ENCODE data around the gene TMEM235.
A peak's percentile ranks its signal among the peaks of the same experiment; 100 is the strongest.

Gene TMEM235

GRCh38 chr17:78263063-78263735 is 31.8 kb downstream of the TMEM235 start:
- H3K4me3 Mint-ChIP-seq: no peak overlapping the region
- no peaks in the 10 kb centered on the region for H3K9me3 Mint-ChIP-seq
- peaks cover 5 to 18% of the 10 kb centered on the region in 2 donors for H3K27me3 Mint-ChIP-seq
- no peak overlapping the region for H3K27ac Mint-ChIP-seq
- DNase-seq: no peak
- peaks cover 6 to 26% of the 10 kb centered on the region in 2 donors for H3K4me1 Mint-ChIP-seq
- ATAC-seq (replicated peaks): peak; percentile 26 to 46
- H3K36me3 Mint-ChIP-seq: no peaks in the 10 kb centered on the region

- Mint-ChIP-seq H3K4me1 (peaks cover 3 to 20% of the 10 kb centered on the region in 2 donors), H3K36me3 (no peaks in the 10 kb centered on the region), H3K27ac (no peak overlapping the region)
Measured at GRCh38 chr17:78263736-78264340, 32.4 kb downstream of the TMEM235 start.

GRCh38 chr17:78264590-78264989 is 33.2 kb downstream of the TMEM235 start:
- H3K9me3 Mint-ChIP-seq: no peaks in the 10 kb centered on the region
- H3K27me3 Mint-ChIP-seq: peaks cover 0 to 10% of the 10 kb centered on the region in 2 donors
- ATAC-seq (replicated peaks) (no peak), DNase-seq (no peak)
- no peaks in the 10 kb centered on the region for H3K36me3 Mint-ChIP-seq
- H3K4me1 Mint-ChIP-seq: peaks cover 3 to 20% of the 10 kb centered on the region in 2 donors
- no peak overlapping the region for H3K4me3 Mint-ChIP-seq
- H3K27ac Mint-ChIP-seq: no peak overlapping the region

More at GRCh38 chr17:78263736-78264340, 32.4 kb downstream of the TMEM235 start:
- ATAC-seq (replicated peaks): no peak
- no peak for DNase-seq
- Mint-ChIP-seq H3K4me3 (no peak overlapping the region), H3K27me3 (peaks cover 0 to 12% of the 10 kb centered on the region in 2 donors), H3K9me3 (no peaks in the 10 kb centered on the region)

GRCh38 chr17:78265121-78265520 is 33.7 kb downstream of the TMEM235 start:
- Mint-ChIP-seq H3K4me3 (no peak overlapping the region), H3K36me3 (no peaks in the 10 kb centered on the region), H3K4me1 (peaks cover 3 to 20% of the 10 kb centered on the region in 2 donors), H3K9me3 (no peaks in the 10 kb centered on the region), H3K27me3 (peaks cover under 1 to 6% of the 10 kb centered on the region in 2 donors), H3K27ac (no peak overlapping the region)
- no peak for DNase-seq
- no peak for ATAC-seq (replicated peaks)

GRCh38 chr17:78266231-78266631 is 34.8 kb downstream of the TMEM235 start:
- H3K27ac Mint-ChIP-seq: no peak overlapping the region
- no peaks in the 10 kb centered on the region for H3K9me3 Mint-ChIP-seq
- ATAC-seq (replicated peaks): no peak
- H3K27me3 Mint-ChIP-seq: peaks cover 10 to 17% of the 10 kb centered on the region in 2 donors
- no peak for DNase-seq
- no peak overlapping the region for H3K4me3 Mint-ChIP-seq
- H3K36me3 Mint-ChIP-seq: no peaks in the 10 kb centered on the region
- peaks cover 3 to 20% of the 10 kb centered on the region in 2 donors for H3K4me1 Mint-ChIP-seq

DNA sequence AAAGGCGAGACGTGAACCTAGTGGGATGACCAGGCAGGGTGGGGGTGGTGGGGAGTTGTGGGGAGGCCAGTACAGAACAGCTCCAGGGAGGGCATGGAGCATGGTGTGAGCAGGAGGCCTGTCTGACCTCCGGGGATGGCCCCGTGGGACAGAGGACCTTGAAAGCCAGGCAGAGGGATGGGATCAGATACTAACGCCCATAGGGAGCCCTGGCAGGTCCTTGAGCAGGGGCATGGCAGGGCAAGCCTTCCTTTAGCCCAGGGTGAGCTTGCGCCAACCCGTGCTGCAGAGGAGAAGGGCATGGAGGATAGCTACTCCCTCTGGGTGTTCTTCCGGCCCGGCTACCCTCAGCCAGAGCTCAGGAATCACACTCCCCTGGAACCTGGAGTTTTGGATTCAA is 35.3 kb downstream of the TMEM235 start:
- no peak for ATAC-seq (replicated peaks)
- DNase-seq: no peak
- no peak overlapping the region for H3K27ac Mint-ChIP-seq
- no peak overlapping the region for H3K4me3 Mint-ChIP-seq
- peaks cover 15 to 22% of the 10 kb centered on the region in 2 donors for H3K27me3 Mint-ChIP-seq
- H3K36me3 Mint-ChIP-seq: no peaks in the 10 kb centered on the region
- H3K4me1 Mint-ChIP-seq: peaks cover 4 to 22% of the 10 kb centered on the region in 2 donors
- no peaks in the 10 kb centered on the region for H3K9me3 Mint-ChIP-seq

DNA sequence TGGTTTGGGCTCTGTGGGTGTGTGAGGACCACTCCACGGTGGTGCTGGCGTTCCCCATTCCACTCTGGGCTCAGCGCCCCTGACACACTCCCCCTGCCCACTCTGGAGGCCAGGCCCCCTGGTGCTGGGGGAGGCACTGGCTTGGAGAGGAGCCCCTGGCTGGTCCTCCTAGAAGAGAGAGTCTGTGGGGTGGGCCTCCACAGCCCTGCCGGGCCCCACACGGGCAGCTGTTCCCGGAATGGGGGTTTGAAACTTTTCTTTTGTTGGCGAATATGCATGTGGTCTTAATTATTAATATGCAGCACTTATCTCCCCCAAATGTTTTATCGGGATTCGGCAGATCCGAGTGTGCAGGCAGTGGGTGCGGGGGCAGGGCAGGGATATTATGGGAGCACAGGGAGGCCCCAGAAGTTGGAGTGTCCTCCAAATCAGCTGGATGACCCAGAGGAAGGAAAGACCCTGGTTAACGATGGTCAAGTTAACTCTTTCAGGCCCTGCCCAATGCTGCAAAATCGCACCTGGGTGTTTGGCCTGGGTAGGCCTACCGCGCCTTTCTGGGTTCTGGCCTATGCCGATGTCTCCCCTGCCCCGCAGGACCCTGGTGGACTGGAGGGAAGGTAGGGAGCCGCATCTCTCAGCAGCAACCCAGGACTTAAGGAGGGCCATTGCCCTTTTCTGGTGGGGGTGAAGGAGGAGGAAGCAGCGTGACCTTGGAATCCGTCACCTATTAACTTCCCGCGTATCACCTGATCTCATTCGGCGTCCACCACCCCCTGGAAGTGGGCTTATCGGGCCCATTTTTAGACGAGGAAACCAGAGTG is 36.0 kb downstream of the TMEM235 start:
- Mint-ChIP-seq H3K4me1 (peaks cover 9 to 26% of the 10 kb centered on the region in 2 donors), H3K4me3 (no peak overlapping the region), H3K27me3 (peaks cover 20 to 27% of the 10 kb centered on the region in 2 donors), H3K36me3 (no peaks in the 10 kb centered on the region), H3K27ac (no peak overlapping the region), H3K9me3 (no peaks in the 10 kb centered on the region)
- no peak for DNase-seq
- no peak for ATAC-seq (replicated peaks)

GRCh38 chr17:78268191-78268874 is 36.9 kb downstream of the TMEM235 start:
- H3K27me3 Mint-ChIP-seq: peaks cover 20 to 23% of the 10 kb centered on the region in 2 donors
- no peak overlapping the region for H3K27ac Mint-ChIP-seq
- ATAC-seq (replicated peaks) (no peak), DNase-seq (no peak)
- no peak overlapping the region for H3K4me3 Mint-ChIP-seq
- H3K9me3 Mint-ChIP-seq: no peaks in the 10 kb centered on the region
- no peaks in the 10 kb centered on the region for H3K36me3 Mint-ChIP-seq
- H3K4me1 Mint-ChIP-seq: peaks cover 5 to 24% of the 10 kb centered on the region in 2 donors

- no peaks in the 10 kb centered on the region for H3K9me3 Mint-ChIP-seq
- H3K27ac Mint-ChIP-seq: no peak overlapping the region
- ATAC-seq (replicated peaks) (no peak), DNase-seq (no peak)
- H3K36me3 Mint-ChIP-seq: no peaks in the 10 kb centered on the region
- H3K4me1 Mint-ChIP-seq: peaks cover 5 to 21% of the 10 kb centered on the region in 2 donors
- H3K27me3 Mint-ChIP-seq: peaks cover 20 to 22% of the 10 kb centered on the region in 2 donors
- no peak overlapping the region for H3K4me3 Mint-ChIP-seq
Measured at GRCh38 chr17:78268951-78269905, 37.8 kb downstream of the TMEM235 start.

GRCh38 chr17:78269955-78270381 is 38.5 kb downstream of the TMEM235 start:
- H3K27ac Mint-ChIP-seq: no peak overlapping the region
- no peaks in the 10 kb centered on the region for H3K36me3 Mint-ChIP-seq
- no peak for ATAC-seq (replicated peaks)
- H3K4me3 Mint-ChIP-seq: no peak overlapping the region
- DNase-seq: no peak
- no peaks in the 10 kb centered on the region for H3K9me3 Mint-ChIP-seq
- H3K27me3 Mint-ChIP-seq: peaks cover 20 to 22% of the 10 kb centered on the region in 2 donors
- peaks cover 5 to 15% of the 10 kb centered on the region in 2 donors for H3K4me1 Mint-ChIP-seq

DNA sequence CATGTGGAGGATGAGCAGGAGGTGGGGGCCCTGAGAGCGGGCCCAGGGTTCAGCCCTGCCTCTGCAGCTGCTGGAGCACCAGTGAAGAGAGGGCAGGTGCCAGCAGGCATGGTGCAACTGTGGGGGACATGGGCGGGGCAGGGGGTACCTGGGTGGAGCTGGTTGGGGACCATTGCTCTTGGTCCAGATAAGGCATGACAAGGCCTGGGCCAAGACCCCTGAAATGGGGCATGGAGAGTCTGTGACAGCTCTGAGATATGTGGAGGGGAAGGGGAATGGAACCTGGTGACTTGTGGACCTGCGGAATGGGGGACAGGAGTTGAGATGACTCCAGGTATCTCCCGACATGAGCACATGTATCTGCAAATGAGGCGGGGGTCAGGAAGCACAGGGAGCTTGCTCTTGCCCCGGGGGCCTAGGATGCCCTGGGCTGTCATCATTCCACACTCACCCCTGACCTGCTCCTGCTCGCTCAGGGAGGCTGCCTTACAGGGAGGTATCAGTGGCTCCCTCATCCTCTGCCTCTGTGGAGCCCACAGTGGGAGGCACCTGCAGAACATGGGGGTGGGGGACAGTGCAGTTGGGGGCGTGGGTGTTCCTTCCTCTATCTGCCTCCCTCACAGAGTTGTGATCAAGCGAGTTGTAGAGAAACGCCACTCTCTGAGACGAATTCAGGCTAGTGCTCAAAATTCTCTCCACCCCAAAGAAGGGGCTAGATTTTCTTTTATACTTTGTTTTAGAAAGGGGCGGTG is 40.2 kb downstream of the TMEM235 start:
- Mint-ChIP-seq H3K4me3 (no peak overlapping the region), H3K27ac (peak overlapping the region; percentile 80), H3K36me3 (no peaks in the 10 kb centered on the region), H3K4me1 (peaks cover 5 to 15% of the 10 kb centered on the region in 2 donors), H3K9me3 (no peaks in the 10 kb centered on the region), H3K27me3 (peaks cover 24 to 31% of the 10 kb centered on the region in 2 donors)
- no peak for DNase-seq
- no peak for ATAC-seq (replicated peaks)

DNA sequence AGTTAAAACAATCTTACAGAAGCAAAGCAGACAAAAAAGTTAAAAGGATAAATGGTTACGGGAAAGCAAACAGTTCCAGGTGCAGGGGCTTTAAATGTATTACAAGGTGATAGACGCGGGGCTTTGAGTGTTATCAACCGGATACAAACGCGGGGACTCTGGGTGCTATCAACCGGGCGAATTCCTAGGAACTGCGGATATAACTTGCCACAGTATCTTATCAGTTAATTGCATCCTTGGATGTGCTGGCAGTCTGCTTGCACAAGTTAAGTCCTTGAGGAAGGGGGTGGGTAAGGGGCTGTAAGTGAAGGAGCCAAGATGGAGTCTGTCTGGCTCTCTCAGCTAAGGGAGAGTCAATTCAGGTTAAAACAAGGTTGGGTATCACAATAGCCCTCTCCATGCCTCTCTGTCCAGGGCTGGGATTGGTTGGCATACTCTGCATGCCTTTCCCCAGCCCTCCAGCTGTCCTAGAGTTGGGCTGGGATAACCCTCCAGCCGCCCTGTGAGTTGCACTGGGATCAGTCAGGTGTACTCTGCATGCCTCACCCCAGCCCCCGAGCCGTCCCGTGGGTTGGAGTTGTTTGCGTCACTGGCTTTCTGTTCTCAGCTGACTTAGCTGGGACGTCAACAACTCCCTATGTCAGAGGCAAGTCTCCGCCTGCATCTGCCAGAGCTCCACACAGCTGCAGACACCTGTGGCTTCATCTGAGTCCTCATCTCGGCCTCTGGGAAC is 40.9 kb downstream of the TMEM235 start:
- Mint-ChIP-seq H3K36me3 (no peaks in the 10 kb centered on the region), H3K9me3 (no peaks in the 10 kb centered on the region), H3K27me3 (peaks cover 24 to 34% of the 10 kb centered on the region in 2 donors), H3K4me3 (peak overlapping the region in 1 of 2 donors; percentile 8), H3K27ac (no peak overlapping the region), H3K4me1 (peaks cover 5 to 15% of the 10 kb centered on the region in 2 donors)
- peak; percentile 84 to 86 for ATAC-seq (replicated peaks)
- DNase-seq: no peak
